Stimulated activated CD8-positive, alpha-beta memory T cell treated with anti-CD3 and anti-CD28 coated beads, Interleukin-2, amount 100 ng/mL, for 48 hours (primary cell): ENCODE data around the gene NPIPB8.
"Not testable (repeated sequence)": the region's sequence is repeated elsewhere in the genome, so short reads cannot be mapped to it uniquely, and the experiment has no call there.

Experiments used
- DNase-seq, 2 donors: peaks; one replicate each; pipeline ENCODE4 v3.0.0-alpha.2; 2020; ENCODE audit warnings: low read depth in 2 of 2

The NPIPB8 gene

DNA sequence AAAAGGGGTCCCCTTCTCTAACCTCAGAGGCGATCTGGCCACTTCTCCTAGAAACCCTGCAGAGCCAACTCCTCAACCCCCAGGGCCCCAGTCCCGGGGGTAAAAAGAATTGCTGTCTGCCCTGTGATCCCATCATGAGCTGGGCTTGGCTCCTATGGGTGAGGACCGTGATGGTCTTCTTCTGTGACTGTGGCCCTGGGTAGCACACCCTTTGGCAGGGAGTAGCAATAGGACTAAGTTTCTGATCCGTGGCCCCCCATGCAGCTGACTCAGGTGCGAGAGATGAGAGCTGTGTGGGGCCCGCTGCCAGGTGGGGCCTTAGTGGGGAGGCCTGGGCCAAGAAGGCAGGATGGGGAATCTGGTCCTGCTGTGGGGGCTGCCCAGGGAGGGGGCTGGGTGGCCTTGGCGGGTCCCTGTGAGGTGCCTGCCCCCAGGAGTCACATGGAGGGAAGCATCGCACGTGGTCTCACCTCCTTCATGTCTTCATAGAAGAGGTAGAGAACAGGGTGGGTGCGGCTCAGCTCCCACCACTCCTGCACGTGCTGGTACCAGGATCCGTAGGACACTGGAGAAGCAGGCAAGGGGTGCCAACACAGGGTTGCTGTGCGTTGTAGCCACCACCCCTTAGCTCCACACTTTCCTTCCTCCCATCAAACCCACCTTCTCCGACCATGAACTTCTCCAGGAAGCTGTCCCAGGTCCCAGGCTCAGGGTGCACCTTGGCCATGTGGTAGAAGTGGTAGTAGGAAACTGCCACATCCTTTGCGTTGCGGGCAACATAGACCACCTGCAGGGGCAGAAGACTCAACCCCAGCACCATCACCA is 31.4 kb upstream of the NPIPB8 start:
- no peak for DNase-seq

DNA sequence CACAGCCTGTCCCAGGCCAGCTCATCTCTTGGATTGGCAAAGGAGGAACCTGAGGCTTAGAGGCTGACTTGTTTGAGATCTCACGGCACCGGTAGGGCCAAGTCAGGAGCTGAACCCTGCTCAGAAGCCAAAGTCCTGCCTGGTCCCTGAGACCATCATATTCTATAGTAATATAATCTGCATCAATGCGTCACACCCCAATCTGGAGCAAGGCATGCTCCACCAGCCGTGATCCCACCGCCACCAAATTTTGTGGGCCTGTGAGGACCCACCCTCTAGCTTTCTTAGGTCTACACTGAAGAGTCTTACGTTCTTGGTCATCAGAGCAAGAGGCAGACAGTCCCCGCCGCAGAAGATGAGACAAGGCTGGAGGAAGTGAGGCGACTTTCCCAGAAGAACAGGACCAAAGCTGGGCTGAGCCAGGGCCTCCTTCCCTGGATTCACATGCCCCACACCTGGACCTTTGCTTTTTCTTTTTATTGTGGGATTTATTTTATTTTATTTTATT is 30.7 kb upstream of the NPIPB8 start:
- DNase-seq: no peak

DNA sequence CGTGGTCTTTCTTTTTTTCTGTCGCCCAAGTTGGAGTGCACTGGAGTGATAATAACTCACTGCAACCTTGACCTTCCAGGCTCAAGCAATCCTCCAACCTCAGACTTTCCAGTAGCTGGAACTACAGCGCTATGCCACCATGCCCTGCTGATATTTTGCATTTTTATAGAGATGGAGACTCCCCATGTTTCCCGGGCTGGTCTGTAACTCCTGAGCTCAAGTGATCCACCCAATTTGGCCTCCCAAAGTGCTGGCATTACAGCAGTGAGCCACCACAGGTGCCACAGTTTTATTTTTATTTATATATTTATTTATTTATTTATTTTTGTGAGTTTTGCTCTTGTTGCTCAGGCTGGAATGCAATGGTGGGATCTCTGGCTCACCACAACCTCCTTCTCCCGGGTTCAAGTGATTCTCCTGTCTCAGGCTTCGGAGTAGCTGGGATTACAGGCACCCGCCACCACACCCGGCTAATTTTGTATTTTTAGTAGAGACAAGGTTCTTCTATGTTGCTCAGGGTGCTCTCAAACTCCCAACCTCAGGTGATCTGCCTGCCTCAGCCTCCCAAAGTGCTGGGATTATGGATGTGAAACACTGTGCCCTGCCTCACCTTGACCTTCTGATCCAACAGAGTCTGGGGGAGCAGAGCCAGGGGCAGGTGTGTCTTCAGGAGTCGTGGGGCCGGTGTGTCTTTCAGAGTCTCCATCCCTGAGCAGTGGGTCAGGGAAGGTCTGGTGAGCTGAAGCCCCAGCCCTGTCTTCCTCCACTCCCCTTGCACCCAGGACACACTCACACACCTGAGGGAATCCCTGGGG is 30.0 kb upstream of the NPIPB8 start:
- DNase-seq: not testable (repeated sequence)

DNA sequence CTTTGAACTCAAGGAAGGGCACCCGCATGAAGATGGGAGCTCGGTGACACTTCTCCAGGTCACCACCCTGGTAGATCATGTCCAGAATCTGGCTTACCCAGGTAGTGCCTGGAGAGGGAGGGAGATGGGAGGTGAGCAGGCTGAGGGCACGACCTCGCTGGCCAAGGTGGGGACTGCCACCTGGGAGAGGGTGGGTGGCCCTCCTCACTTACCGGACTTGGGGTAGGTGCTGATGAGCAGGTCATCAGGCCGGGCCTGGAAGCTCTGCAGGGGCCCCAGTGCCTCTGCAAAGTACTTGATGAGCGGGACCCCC is 29.4 kb upstream of the NPIPB8 start:
- not testable (repeated sequence) for DNase-seq

DNA sequence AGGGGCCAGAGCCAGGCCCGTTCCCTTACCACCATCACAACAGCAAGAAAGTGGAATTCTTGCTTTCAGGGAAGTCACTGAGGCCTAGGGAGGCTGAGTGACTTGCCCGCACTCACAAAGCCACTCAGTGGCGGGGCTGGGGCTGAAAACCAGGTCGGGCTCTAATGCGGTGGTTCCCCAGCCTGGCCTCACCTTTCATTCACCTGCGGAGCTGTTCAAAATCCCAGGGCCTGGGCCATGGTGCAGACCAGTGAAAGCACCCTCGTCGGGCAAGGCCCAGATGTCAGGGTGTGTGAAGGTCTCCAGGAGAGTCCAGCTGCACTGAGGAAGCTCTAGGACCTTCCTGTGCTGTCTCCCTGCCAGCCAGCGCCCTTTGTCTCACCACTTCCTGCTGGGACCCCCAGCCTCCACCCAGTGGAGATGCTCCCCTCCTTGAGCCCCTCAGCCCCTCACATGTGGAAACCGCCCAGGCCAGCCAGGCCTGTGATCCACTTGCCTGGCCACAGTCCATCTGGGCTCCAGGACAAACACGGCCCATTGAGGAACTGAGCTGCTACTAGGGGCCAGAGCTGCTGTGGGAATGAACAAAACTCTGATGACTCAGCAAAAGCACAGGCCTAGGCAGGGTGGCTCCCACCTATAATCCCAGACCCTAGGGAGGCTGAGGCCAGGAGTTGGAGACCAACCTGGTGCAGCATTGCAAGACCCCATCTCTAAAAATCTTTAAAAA is 28.8 kb upstream of the NPIPB8 start:
- DNase-seq: not testable (repeated sequence)

DNA sequence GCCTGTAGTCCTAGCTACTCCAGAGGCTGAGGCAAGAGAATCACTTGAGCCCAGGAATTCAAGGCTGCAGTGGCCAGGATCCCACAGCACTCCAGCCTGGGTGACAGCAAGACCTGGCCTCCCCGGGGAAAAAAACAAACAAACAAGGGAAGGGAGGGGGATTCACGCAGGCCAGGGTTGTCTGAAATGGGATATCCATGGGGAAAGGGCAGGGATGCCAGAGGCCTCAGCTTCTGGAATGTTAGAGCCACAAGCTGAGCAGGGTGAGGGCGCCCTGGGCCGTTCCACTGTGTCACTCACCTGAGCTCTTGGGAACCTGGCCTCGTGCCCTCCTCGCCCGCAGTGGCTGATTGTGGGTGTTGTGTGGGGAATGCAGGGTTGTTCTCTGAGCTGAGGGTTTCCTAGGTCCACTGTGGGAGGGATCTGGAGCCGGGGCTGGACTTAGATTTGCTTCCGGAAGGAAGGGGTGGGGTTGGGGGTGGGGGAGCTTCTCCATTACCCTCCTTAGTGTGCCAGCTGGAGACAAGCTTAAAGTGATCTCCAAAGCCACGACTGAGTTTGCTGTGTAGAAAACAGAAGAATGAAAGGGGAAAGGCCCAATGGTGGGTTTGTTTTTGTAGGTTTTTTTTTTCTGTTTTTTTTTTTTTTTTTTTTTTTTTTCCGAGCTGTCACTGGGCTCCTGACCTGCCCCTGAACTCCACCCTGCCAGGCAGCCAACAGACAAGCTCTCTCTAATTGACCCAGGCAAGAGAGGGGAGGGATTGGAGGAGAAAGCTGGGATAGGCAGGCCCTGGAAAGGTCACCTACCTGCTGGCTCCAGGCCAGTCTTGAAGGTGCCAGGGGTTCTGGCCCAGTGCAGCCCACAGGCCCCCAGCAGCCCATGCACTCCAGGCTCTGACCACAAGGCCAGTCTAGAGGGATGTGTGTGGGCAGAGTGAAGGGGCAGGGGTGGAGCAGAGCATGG is 28.0 kb upstream of the NPIPB8 start, which contains the start of gene SULT1A1:
Gene SULT1A1 (minus strand): TSS at position 414 of the 964 bp plus-strand sequence. CDS start 1,189 bp downstream, outside the sequence.
- no peak for DNase-seq

DNA sequence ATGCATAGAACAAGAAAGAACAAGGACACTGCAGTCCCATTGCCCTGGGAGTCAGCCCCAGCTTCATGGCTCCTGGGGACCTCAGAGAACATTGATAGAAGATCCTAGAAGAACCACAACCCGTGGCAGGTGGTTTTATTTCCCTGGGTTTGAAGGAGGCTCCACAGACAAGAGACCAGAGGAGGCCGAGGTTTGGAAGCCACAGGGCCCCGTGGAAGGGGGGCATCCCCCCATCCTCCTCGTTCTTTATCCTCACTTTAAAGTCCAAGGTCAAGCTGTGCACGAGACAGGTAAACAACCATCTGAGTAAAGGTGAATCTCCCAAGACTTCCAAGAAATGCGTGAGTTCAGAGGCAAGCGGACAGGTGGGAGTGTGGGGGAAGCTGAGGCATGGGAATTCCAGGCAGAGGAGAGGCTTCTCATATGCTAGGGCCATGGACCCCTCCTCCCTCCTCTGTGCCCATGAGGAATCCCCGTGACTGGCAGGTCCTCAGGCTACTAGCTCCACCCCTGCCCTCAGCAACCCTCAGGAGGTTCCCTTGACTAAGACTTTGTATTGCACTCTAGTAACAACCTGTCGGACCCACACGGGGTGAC is 27.2 kb upstream of the NPIPB8 start:
- DNase-seq: no peak

DNA sequence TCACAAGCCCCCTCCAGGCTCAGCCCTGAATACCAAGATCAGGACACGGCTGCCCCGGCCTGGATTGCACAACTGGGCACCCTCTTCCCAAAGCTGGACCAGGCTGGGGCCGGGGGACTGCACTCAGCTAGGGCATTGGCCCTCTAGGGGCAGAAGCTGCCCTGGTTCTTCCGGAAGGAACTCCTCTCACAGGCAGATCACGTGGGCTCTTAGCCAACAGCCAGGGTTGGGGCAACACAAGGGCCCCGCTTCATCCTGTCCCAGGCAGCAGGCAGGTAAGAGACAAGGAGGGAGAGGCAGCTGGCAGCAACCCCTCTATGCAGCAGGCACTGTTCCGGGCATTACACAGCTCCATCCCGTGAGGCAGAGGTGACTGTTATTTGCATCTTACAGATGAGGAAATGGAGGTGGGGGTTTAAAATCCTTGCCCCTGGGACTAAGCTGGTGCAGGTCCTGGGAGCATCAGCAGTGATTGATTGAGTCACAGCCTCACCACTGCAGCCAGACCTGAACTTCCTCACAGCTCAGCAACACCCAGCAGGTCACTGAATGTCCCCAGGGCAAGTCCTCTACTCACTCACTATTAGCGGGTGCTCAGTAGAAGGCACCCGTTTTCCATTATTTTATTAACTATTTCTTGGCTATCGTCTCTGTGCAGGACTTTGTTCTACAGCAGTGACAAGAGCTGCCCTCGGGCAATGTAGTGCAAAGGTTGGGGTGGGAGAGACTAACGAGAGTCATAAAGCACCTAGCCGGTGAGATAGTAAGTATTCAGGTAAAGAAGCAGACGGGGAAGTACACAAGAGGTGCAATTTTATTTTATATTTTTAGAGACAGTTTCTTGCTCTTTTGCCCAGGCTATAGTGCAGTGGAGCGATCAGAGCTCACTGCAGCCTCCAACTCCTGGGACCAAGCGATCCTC is 25.2 kb upstream of the NPIPB8 start:
- not testable (repeated sequence) for DNase-seq

DNA sequence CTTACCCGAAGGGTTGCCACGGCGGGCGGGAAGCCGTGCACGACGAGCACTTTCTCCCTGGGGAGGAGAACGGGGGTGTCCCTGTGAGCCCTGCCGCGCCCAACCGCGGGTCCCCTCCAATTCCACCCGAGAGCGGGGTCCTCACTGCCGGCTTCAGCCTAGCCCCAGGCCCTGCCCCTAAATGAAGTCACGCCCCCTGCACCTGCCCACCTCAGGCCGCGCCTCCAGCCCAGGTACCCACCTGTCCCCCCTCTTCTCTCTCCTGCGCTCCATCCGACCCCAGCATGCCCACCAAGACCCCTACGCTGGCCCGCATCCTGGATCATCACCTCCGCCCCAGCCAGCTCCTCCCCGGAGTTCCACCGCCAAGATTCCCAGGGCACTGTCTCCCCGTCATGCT is 24.0 kb upstream of the NPIPB8 start:
- DNase-seq: not testable (repeated sequence)

DNA sequence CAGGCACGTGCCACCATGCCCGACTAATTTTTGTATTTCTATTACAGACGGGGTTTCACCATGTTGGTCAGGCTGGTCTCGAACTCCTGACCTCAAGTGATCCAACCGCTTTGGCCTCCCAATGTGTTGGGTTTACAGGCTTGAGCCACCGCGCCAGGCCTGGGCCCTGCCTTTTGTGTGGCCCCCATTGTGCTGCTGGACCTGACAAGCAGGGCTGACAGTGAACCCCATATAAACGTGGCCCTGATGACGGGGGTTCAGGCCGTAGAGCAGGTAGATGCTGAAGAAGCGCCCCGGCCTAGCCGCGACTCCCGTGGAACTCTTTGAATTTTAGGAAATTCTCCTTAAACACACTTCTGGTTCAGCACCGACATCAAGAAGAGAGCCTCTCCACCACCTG is 23.3 kb upstream of the NPIPB8 start:
- DNase-seq: not testable (repeated sequence)

DNA sequence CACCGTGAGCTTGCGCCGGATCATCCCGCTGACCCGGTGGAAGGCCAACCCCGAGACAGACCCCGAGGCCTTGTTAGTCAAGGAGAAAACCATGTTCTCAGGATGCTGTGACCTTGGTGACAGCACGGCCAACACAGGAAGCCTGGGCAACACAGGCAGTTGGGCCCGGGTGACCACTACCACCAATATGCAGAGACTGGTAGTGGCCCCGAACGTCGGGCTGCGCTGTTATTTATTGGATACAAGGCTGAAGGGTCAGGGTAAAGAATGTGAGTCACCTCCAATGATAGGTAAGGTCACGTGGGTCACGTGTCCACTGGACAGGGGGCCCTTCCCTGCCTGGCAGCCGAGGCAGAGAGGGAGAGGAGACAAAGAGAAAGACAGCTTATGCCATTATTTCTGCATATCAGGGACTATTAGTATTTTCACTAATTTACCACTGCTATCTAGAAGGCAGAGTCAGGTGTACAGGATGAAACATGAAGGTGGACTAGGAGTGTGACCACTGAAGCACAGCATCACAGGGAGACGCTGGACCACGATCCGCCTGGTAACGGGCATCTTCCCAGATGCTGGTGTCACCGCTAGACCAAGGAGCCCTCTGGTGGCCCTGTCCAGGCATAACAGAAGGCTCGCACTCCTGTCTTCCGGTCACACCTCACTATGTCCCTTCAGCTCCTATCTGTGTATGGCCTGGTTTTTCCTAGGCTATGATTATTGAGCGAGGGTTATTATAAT is 22.2 kb upstream of the NPIPB8 start:
- peak in 1 of 2 donors; percentile 13 for DNase-seq

DNA sequence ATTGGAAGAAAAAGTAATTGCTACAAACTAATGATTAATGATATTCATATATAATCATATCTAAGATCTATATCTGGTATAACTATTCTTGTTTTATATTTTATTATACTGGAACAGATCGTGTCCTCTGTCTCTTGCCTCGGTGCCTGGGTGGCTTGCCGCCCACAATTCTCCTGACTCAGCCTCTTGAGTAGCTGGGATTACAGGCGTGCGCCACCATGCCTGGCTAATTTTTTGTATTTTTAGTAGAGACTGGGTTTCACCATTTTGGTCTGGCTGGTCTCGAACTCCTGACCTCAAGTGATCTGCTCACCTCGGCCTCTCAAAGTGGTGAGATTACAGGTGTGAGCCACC is 21.7 kb upstream of the NPIPB8 start:
- DNase-seq: not testable (repeated sequence)

DNA sequence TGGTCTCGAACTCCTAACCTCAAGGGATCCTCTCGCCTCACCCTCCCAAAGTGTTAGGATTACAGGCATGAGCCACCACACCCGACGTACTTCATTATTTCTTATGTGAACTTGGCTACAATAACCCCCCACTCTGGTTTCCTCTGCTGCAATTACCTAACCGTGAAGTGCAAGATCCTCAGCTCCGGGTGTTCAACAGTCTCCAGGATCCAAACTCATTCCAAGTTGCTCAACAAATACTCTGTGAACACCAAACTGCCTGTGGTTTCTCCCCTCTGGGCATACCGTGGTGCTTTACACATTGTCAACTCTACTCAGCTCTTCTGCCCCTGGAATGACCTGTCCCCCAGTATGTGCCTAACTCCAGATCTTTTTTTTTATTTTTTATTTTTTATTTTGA is 21.2 kb upstream of the NPIPB8 start:
- no peak for DNase-seq

DNA sequence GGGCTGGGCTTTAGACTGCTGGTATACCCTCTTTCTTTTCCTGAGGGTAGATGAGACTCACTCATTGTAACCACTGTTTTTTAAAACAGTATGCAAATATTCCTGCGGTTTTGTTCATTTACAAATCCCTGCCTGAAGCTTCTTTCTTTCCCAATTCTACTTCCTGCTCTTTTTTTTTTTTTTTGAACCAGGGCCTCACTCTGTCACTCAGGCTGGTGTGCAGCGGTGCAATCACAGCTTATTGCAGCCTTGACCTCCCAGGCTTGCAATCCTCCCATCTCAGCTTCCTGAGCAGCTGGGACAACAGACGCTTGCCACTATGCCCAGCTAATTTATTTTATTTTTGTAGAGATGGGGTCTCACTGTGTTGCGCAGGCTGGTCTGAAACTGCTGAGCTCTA is 20.0 kb upstream of the NPIPB8 start:
- DNase-seq: no peak

DNA sequence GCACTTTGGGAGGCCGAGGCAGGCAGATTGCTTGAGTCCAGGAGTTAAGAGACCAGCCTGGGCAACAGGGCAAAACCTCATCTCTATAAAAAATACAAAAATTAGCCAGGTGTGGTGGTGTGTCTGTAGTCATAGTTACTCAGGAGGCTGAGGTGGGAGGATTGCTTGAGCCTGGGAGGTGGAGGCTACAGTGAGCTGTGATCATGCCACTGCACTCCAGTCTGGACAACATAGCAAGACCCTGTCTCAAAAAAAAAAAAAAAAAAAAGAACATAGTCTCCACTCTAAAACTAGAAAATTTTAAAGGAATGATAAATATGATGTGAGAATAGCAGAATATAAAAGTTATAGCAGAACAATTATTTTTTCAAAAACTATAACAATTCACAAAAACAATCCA is 17.5 kb upstream of the NPIPB8 start:
- DNase-seq: not testable (repeated sequence)

DNA sequence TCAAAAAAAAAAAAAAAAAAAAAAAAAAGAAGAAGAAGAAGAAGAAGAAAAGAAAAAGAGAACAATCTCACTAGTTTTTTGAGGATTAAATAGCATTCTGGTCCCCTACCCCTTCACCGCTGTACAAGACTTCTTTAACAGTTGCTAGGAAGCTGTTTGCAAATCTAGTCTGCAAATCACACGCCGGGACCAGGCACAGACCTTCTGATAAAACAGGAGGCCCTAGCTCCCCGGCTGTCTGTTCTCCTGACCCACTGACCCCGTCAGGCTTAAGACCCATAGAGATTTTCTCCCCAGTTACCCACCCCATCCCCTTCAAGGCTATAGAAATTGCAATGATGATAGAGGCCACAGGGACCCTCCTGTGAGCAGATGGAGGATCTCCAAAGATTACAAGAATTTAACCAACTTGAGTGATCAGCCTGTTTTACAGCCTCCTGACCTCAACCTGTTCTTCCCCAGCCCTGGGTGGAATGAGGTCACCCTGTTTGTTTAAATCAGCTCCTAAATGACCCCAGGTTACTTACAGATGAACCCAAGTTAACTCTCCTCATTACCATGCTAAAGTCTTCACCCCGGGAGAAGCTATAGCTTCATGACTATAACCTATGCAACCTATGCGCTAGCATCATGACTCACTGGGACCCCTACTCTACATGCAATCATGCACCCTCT is 16.2 kb upstream of the NPIPB8 start:
- no peak for DNase-seq

DNA sequence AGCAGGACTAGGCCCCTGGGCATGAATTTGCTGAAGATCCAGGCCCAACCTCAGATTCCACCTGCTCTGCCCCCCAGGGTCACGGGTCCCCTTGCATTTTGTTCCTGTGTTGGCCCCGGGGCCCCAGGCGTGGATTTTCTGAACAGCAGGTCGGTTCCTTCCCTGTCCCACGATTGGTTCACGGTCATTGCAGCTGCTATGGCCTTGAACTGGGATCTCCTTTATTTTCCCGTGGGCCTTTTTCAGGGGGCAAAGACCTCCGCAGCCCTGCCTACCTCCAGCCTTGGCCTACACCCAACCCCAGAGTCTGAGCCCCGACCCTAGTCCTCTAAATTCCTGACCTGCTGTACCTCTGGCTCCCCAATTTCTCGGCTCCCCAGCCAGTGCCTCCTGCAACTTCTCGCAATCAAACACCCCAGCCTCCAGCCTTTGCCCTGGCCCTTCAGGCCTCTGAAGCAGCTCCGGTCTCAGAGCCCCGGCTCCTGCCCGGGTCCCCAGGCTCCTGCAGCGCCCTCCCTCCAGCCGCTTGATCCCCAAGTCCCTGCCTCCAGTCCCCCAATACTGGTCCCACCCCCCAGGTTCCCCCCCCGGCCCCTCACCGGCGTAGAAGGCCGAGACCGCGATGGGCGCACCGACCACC is 15.2 kb upstream of the NPIPB8 start:
- peak in 1 of 2 donors; percentile 3 for DNase-seq
